ENCODE measurements around the gene PPA2. TPM values are rescaled to one million over a fixed set of nuclear protein-coding genes. Genes with fewer than 3 reads are reported as not detected.

The PPA2 gene
- total and polyA plus RNA-seq, 2 donors (not counting 1 experiment from before 2014, with no cell fraction given) = 74.6 to 82.6 TPM

DNA sequence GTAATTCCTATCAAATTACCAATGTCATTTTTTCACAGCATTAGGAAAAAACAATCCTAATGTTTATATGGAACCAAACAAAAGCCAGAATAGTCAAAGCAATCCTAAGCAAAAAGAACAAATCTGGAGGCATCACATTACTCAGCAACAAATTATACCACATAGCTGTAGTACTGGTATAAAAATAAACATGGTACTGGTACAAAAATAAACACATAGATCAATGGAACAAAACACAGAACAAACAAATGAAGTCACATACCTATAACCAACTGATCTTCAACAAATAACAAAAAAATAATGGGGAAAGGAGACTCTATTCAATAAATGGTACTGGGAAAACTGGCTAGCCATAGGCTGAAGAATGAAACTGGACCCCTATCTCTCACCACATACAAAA is 37.4 kb downstream of the PPA2 start:
- TF ChIP-seq, protein P1, sequence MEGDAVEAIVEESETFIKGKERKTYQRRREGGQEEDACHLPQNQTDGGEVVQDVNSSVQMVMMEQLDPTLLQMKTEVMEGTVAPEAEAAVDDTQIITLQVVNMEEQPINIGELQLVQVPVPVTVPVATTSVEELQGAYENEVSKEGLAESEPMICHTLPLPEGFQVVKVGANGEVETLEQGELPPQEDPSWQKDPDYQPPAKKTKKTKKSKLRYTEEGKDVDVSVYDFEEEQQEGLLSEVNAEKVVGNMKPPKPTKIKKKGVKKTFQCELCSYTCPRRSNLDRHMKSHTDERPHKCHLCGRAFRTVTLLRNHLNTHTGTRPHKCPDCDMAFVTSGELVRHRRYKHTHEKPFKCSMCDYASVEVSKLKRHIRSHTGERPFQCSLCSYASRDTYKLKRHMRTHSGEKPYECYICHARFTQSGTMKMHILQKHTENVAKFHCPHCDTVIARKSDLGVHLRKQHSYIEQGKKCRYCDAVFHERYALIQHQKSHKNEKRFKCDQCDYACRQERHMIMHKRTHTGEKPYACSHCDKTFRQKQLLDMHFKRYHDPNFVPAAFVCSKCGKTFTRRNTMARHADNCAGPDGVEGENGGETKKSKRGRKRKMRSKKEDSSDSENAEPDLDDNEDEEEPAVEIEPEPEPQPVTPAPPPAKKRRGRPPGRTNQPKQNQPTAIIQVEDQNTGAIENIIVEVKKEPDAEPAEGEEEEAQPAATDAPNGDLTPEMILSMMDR (conservative IDR thresholded peaks at IDR 0.05 in 1 of 2, IDR thresholded peaks at IDR 0.05 in 1 of 2; ENCODE audit: low read depth in 1 of 2, low read length in 2 of 2) = no peak
- no peak for TF ChIP-seq EZH2 (IDR thresholded peaks at IDR 0.05; ENCODE audit: low read length, missing control alignments)
- Histone ChIP-seq H3K9ac (ENCODE audit: insufficient read depth, low read length) (no peak overlapping the region), H3K4me2 (ENCODE audit: extremely low read depth, insufficient read depth, low read length) (no peak overlapping the region), H4K20me1 (ENCODE audit: control insufficient read depth, extremely low read depth, insufficient read depth, low read length) (no peaks in the 10 kb centered on the region), H3K27ac (ENCODE audit: insufficient read depth, low read length) (no peak overlapping the region), H3K4me1 (ENCODE audit: control insufficient read depth, extremely low read depth, insufficient read depth, low read length) (no peaks in the 10 kb centered on the region), H3K79me2 (ENCODE audit: control insufficient read depth, insufficient read depth, low read length) (no peaks in the 10 kb centered on the region), H3K36me3 (ENCODE audit: control insufficient read depth, insufficient read depth, low read length) (peaks cover 1% of the 10 kb centered on the region), H3K9me3 (ENCODE audit: control insufficient read depth, insufficient read depth, low read depth, low read length) (no peaks in the 10 kb centered on the region), H2AFZ (ENCODE audit: low read length) (no peak overlapping the region), H3K27me3 (ENCODE audit: control insufficient read depth, insufficient read depth, low read length) (no peaks in the 10 kb centered on the region), H3K4me3 (replicated peaks in 1 of 4; ENCODE audit: control extremely low read depth in 1 of 4, insufficient read depth in 1 of 4, low read depth in 3 of 4, low read length in 4 of 4) (no peak overlapping the region)
- no peak for DNase-seq (ENCODE audit: low read depth in 2 of 2)

- no peak overlapping the region for H3K4me2 ChIP-seq (ENCODE audit: extremely low read depth, insufficient read depth, low read length)
- no peak overlapping the region for H3K9ac ChIP-seq (ENCODE audit: insufficient read depth, low read length)
- no peak overlapping the region for H3K27ac ChIP-seq (ENCODE audit: insufficient read depth, low read length)
- H3K4me1 ChIP-seq (ENCODE audit: control insufficient read depth, extremely low read depth, insufficient read depth, low read length) = no peaks in the 10 kb centered on the region
- H3K79me2 ChIP-seq (ENCODE audit: control insufficient read depth, insufficient read depth, low read length) = no peaks in the 10 kb centered on the region
- H4K20me1 ChIP-seq (ENCODE audit: control insufficient read depth, extremely low read depth, insufficient read depth, low read length) = no peaks in the 10 kb centered on the region
- H2AFZ ChIP-seq (ENCODE audit: low read length) = no peak overlapping the region
- H3K4me3 ChIP-seq (replicated peaks in 1 of 4; ENCODE audit: control extremely low read depth in 1 of 4, insufficient read depth in 1 of 4, low read depth in 3 of 4, low read length in 4 of 4) = no peak overlapping the region
- no peak for DNase-seq (ENCODE audit: low read depth in 2 of 2)
- H3K27me3 ChIP-seq (ENCODE audit: control insufficient read depth, insufficient read depth, low read length) = no peaks in the 10 kb centered on the region
- H3K36me3 ChIP-seq (ENCODE audit: control insufficient read depth, insufficient read depth, low read length) = no peaks in the 10 kb centered on the region
- no peaks in the 10 kb centered on the region for H3K9me3 ChIP-seq (ENCODE audit: control insufficient read depth, insufficient read depth, low read depth, low read length)
- TF ChIP-seq EZH2 (IDR thresholded peaks at IDR 0.05; ENCODE audit: low read length, missing control alignments) = no peak
Measured at GRCh38 chr4:105434940-105435339, 38.9 kb downstream of the PPA2 start.

- Histone ChIP-seq H3K9me3 (ENCODE audit: control insufficient read depth, insufficient read depth, low read depth, low read length) (no peaks in the 10 kb centered on the region), H3K36me3 (ENCODE audit: control insufficient read depth, insufficient read depth, low read length) (no peaks in the 10 kb centered on the region), H3K4me2 (ENCODE audit: extremely low read depth, insufficient read depth, low read length) (no peak overlapping the region), H3K27me3 (ENCODE audit: control insufficient read depth, insufficient read depth, low read length) (no peaks in the 10 kb centered on the region), H4K20me1 (ENCODE audit: control insufficient read depth, extremely low read depth, insufficient read depth, low read length) (no peaks in the 10 kb centered on the region), H2AFZ (ENCODE audit: low read length) (no peak overlapping the region), H3K27ac (ENCODE audit: insufficient read depth, low read length) (no peak overlapping the region), H3K9ac (ENCODE audit: insufficient read depth, low read length) (no peak overlapping the region), H3K79me2 (ENCODE audit: control insufficient read depth, insufficient read depth, low read length) (no peaks in the 10 kb centered on the region), H3K4me1 (ENCODE audit: control insufficient read depth, extremely low read depth, insufficient read depth, low read length) (no peaks in the 10 kb centered on the region), H3K4me3 (replicated peaks in 1 of 4; ENCODE audit: control extremely low read depth in 1 of 4, insufficient read depth in 1 of 4, low read depth in 3 of 4, low read length in 4 of 4) (no peak overlapping the region)
- DNase-seq (ENCODE audit: low read depth in 2 of 2) = no peak
- no peak for TF ChIP-seq EZH2 (IDR thresholded peaks at IDR 0.05; ENCODE audit: low read length, missing control alignments)
- TF ChIP-seq, protein P1 (conservative IDR thresholded peaks at IDR 0.05 in 1 of 2, IDR thresholded peaks at IDR 0.05 in 1 of 2; ENCODE audit: low read depth in 1 of 2, low read length in 2 of 2) = no peak
Measured at GRCh38 chr4:105433421-105433820, 40.4 kb downstream of the PPA2 start.

All from fibroblast of lung (primary cell).